ENCODE measurements around the gene ASTN2. TPM values are rescaled to one million over a fixed set of nuclear protein-coding genes. Genes with fewer than 3 reads are reported as not detected.

The ASTN2 gene
- total RNA-seq, 4 donors from 2014 or later: 3.3 to 10.2 (median 6.3) TPM

DNA sequence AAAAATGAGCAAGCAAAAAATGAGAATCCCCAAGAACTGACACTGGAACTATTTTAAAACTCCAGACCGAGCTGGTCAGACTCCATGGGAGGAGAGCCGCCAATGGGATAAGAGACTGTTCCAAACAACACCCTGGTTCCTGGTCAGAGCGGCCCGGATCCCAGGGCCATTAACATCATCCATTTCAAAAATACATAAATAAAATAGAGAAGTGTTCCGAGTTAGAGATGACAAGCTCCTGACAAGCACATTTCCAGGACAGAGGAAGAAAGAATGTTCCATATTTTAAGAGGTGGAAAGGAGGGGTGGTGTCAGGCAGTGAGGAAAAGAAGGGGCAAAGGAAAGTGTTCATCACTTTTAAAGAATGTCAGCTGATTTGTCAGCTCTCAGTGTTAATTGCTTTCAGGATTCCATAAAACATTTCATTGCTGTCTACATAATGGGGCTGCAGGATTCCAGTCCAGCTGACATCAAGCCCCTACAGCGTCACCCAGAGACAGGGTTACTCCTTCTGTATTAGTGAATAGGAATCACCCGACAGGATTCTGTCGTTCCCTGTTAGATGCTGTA is 930.3 kb downstream of the ASTN2 start:
- Histone ChIP-seq H3K9me3 (no peaks in the 10 kb centered on the region), H3K4me3 (no peak overlapping the region), H3K27ac (no peak overlapping the region), H3K27me3 (no peaks in the 10 kb centered on the region), H3K4me1 (no peaks in the 10 kb centered on the region), H3K36me3 (no peaks in the 10 kb centered on the region)
- DNase-seq: no peak
- TF ChIP-seq POLR2A (IDR thresholded peaks at IDR 0.05): no peak
- TF ChIP-seq, protein P1, sequence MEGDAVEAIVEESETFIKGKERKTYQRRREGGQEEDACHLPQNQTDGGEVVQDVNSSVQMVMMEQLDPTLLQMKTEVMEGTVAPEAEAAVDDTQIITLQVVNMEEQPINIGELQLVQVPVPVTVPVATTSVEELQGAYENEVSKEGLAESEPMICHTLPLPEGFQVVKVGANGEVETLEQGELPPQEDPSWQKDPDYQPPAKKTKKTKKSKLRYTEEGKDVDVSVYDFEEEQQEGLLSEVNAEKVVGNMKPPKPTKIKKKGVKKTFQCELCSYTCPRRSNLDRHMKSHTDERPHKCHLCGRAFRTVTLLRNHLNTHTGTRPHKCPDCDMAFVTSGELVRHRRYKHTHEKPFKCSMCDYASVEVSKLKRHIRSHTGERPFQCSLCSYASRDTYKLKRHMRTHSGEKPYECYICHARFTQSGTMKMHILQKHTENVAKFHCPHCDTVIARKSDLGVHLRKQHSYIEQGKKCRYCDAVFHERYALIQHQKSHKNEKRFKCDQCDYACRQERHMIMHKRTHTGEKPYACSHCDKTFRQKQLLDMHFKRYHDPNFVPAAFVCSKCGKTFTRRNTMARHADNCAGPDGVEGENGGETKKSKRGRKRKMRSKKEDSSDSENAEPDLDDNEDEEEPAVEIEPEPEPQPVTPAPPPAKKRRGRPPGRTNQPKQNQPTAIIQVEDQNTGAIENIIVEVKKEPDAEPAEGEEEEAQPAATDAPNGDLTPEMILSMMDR (IDR thresholded peaks at IDR 0.05): no peak

DNA sequence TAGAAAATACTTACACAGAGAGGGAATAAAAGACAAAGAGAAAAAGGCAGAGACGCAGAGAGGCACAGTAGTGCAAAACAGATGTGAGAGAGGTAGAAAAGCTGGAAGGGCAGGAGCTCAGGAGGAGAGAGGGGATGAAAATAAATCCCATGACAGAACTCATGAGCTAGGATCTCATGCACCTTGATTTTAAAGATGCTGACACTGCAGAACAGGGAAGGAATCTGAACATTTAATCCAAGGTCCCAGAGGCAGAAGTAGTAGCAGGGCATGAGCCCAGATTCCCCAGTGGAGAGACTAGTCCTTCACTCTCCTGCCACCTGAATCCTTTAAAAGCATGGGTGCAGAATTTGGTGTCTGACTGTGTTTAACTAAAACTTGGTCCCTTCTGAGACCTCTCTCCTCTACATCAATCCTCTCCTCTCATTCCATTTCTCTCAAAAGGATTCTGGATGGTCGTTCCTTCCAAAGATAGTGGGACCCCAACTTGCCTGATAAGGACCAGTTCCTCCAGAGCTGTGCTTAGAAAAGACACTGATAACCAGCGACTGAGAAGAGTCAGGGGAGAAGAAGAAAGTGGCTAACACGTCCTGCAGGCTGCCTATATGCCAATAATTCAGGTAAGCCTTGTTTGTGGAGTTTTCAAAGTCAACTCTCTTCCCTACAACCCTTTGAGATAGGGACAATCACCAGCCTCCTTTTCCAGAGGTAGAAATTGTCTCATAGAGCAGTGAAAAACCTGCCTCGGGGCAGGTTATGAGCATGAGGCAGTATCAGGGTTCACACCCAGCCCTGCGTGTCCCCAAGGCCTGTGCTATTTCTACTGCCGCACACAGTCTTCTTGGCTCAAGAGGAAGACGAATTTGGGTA is 931.0 kb downstream of the ASTN2 start:
- no peak overlapping the region for H3K4me3 ChIP-seq
- no peak for DNase-seq
- H3K27ac ChIP-seq: no peak overlapping the region
- TF ChIP-seq, protein P1 (IDR thresholded peaks at IDR 0.05): no peak
- TF ChIP-seq POLR2A (IDR thresholded peaks at IDR 0.05): no peak
- no peaks in the 10 kb centered on the region for H3K27me3 ChIP-seq
- no peaks in the 10 kb centered on the region for H3K4me1 ChIP-seq
- no peaks in the 10 kb centered on the region for H3K9me3 ChIP-seq
- H3K36me3 ChIP-seq: no peaks in the 10 kb centered on the region

DNA sequence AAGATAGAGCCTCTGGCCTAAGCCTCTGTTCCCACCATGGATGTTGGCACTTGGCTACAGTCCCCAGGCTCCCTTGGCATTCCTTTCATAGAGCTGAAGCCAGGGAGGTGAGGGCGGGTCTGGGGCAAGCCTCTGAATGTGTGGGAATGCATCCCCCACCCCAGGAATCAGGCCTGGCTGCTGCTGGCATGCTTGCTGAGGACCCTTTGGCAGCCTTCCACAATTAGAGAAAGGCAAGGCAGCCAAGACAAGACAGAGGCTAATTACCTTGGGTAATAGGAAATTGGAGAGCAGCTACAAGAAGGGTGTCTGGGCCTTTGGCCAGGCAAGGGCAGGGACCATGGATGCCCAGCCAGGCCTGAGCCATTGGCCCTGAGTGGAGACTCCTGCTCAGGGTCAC is 932.1 kb downstream of the ASTN2 start:
- Histone ChIP-seq H3K9me3 (no peaks in the 10 kb centered on the region), H3K36me3 (no peaks in the 10 kb centered on the region), H3K4me1 (no peaks in the 10 kb centered on the region), H3K27me3 (no peaks in the 10 kb centered on the region), H3K27ac (no peak overlapping the region), H3K4me3 (no peak overlapping the region)
- no peak for TF ChIP-seq POLR2A (IDR thresholded peaks at IDR 0.05)
- TF ChIP-seq, protein P1 (IDR thresholded peaks at IDR 0.05): no peak
- DNase-seq: no peak

DNA sequence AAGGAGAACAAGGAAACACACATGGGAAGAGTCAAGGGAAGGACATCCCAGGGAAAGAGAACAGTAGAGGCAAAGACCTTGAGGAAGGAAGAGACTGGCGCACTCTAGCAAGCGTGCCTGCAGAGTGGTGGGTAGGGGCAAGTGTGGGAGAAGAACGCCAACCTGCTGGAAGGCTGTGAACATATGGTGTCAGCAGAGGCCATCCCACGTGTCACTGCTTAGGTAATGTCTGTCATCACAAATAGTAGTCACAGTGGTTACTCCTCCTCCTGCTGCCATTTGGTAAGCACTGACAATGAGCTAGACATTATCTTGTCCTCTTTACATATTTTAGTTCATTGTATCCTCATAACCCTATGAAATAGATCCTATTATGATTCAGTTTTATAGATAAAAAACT is 934.2 kb downstream of the ASTN2 start:
- no peaks in the 10 kb centered on the region for H3K4me1 ChIP-seq
- no peak overlapping the region for H3K4me3 ChIP-seq
- H3K36me3 ChIP-seq: no peaks in the 10 kb centered on the region
- no peaks in the 10 kb centered on the region for H3K27me3 ChIP-seq
- DNase-seq: no peak
- H3K27ac ChIP-seq: no peak overlapping the region
- peaks cover 0 to 4% (median 0%) of the 10 kb centered on the region in 4 donors for H3K9me3 ChIP-seq
- no peak for TF ChIP-seq POLR2A (IDR thresholded peaks at IDR 0.05)
- TF ChIP-seq, protein P1 (IDR thresholded peaks at IDR 0.05): no peak

DNA sequence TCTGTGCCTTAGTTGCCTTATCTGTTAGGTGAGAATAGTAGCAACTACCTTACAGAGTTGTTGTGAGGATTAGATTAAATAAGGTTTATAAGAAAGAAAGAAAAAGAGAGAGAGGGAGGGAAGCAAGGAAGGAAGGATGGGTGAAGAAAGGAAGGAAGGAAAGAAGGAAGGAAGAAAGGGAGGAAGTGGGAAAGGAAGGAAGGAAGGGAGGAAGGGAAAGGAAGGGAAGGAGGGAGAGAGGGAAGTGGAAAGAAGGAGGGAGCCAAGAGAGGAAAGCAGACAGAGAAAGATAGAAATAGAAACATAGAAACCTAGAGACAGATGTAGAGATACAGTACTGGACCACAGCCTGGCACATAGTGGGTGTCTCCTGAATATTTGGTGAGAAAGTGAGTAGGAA is 934.9 kb downstream of the ASTN2 start:
- Histone ChIP-seq H3K4me1 (no peaks in the 10 kb centered on the region), H3K4me3 (no peak overlapping the region), H3K27ac (no peak overlapping the region), H3K27me3 (no peaks in the 10 kb centered on the region), H3K36me3 (no peaks in the 10 kb centered on the region), H3K9me3 (peaks cover 0 to 4% (median 0%) of the 10 kb centered on the region in 4 donors)
- TF ChIP-seq POLR2A (IDR thresholded peaks at IDR 0.05): no peak
- TF ChIP-seq, protein P1 (IDR thresholded peaks at IDR 0.05): no peak
- DNase-seq: no peak

All from Peyer's patch (tissue), 4 donors.